HL-60 (cell line): ENCODE data around the gene POU2AF1.

Experiments used
- GABPA ChIP-seq: IDR thresholded peaks from 2 replicates; pipeline ENCODE4 v1.6.1; 2012; ENCODE audit warnings: low read depth
- POLR2AphosphoS5 ChIP-seq: IDR thresholded peaks from 2 replicates; pipeline ENCODE4 v1.6.1; 2012; ENCODE audit warnings: low read depth
- TF ChIP-seq, protein P1 (sequence below): IDR thresholded peaks from one replicate; pipeline ENCODE4 v1.5.1; 2011; ENCODE audit warnings: low read length, control low read depth, inconsistent platforms; ENCODE audit not compliant: insufficient read depth
- TF ChIP-seq, protein P2 (sequence below): IDR thresholded peaks from 2 replicates; pipeline ENCODE4 v1.6.1; 2012; ENCODE audit warnings: low read depth; ENCODE audit not compliant: insufficient replicate concordance

DNA sequence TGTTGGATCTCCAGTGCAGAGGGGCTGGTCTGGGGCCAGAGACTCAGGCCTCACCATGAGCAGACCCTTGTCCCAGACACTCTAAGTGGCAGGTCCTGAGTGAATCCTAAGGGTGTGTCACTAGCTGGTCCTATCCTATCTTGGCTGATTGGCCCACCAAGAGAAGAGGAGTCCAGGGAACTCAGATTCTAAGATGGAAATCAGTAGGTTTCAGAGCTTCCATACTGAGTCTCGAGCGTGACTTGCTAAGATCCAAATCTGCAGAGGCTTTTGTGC, 10.9 kb downstream of the POU2AF1 start:
- TF ChIP-seq POLR2AphosphoS5 (no peak), GABPA (no peak)
- TF ChIP-seq, protein P1, sequence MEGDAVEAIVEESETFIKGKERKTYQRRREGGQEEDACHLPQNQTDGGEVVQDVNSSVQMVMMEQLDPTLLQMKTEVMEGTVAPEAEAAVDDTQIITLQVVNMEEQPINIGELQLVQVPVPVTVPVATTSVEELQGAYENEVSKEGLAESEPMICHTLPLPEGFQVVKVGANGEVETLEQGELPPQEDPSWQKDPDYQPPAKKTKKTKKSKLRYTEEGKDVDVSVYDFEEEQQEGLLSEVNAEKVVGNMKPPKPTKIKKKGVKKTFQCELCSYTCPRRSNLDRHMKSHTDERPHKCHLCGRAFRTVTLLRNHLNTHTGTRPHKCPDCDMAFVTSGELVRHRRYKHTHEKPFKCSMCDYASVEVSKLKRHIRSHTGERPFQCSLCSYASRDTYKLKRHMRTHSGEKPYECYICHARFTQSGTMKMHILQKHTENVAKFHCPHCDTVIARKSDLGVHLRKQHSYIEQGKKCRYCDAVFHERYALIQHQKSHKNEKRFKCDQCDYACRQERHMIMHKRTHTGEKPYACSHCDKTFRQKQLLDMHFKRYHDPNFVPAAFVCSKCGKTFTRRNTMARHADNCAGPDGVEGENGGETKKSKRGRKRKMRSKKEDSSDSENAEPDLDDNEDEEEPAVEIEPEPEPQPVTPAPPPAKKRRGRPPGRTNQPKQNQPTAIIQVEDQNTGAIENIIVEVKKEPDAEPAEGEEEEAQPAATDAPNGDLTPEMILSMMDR = no peak
- TF ChIP-seq, protein P2, sequence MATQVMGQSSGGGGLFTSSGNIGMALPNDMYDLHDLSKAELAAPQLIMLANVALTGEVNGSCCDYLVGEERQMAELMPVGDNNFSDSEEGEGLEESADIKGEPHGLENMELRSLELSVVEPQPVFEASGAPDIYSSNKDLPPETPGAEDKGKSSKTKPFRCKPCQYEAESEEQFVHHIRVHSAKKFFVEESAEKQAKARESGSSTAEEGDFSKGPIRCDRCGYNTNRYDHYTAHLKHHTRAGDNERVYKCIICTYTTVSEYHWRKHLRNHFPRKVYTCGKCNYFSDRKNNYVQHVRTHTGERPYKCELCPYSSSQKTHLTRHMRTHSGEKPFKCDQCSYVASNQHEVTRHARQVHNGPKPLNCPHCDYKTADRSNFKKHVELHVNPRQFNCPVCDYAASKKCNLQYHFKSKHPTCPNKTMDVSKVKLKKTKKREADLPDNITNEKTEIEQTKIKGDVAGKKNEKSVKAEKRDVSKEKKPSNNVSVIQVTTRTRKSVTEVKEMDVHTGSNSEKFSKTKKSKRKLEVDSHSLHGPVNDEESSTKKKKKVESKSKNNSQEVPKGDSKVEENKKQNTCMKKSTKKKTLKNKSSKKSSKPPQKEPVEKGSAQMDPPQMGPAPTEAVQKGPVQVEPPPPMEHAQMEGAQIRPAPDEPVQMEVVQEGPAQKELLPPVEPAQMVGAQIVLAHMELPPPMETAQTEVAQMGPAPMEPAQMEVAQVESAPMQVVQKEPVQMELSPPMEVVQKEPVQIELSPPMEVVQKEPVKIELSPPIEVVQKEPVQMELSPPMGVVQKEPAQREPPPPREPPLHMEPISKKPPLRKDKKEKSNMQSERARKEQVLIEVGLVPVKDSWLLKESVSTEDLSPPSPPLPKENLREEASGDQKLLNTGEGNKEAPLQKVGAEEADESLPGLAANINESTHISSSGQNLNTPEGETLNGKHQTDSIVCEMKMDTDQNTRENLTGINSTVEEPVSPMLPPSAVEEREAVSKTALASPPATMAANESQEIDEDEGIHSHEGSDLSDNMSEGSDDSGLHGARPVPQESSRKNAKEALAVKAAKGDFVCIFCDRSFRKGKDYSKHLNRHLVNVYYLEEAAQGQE = no peak
